Stimulated activated CD4-positive, alpha-beta T cell treated with anti-CD3 and anti-CD28 coated beads, TNF-alpha, amount 100 ng/mL, for 24 hours (primary cell): ENCODE measurements around the gene CFAP74.
"Not testable (repeated sequence)": the region's sequence is repeated elsewhere in the genome, so short reads cannot be mapped to it uniquely, and the experiment has no call there.

Experiments
- DNase-seq, 3 experiments: peaks; one replicate each; pipeline ENCODE4 v3.0.0-alpha.2; 2020; ENCODE audit warnings: low read depth in 3 of 3

The CFAP74 gene

GRCh38 chr1:1899266-1899966, 104.2 kb downstream of the CFAP74 start:
- no peak for DNase-seq

GRCh38 chr1:1898246-1898933, 105.2 kb downstream of the CFAP74 start:
- DNase-seq: no peak

GRCh38 chr1:1895456-1896336, 107.9 kb downstream of the CFAP74 start:
- no peak for DNase-seq

GRCh38 chr1:1895060-1895418, 108.5 kb downstream of the CFAP74 start:
- no peak for DNase-seq

GRCh38 chr1:1894354-1895059, 109.1 kb downstream of the CFAP74 start:
- no peak for DNase-seq

GRCh38 chr1:1893997-1894353, 109.6 kb downstream of the CFAP74 start:
- DNase-seq: no peak

- DNase-seq: no peak
Observed at GRCh38 chr1:1893291-1893985, 110.1 kb downstream of the CFAP74 start.

GRCh38 chr1:1892763-1893120, 110.8 kb downstream of the CFAP74 start:
- DNase-seq: no peak

GRCh38 chr1:1892079-1892762, 111.4 kb downstream of the CFAP74 start:
- DNase-seq: peak in 1 of 3 experiments; percentile 28

GRCh38 chr1:1891349-1892078, 112.1 kb downstream of the CFAP74 start:
- peak; percentile 50 to 76 (median 55) for DNase-seq

GRCh38 chr1:1890506-1891348, 112.9 kb downstream of the CFAP74 start, which contains the start of gene GNB1:
Gene GNB1, minus strand, starts transcription at chr1:1891087. Its CDS starts 65,634 bp downstream, at chr1:1825453.
- peak; percentile 71 to 82 (median 73) for DNase-seq

- DNase-seq: peak in 1 of 3 experiments; percentile 38
Observed at GRCh38 chr1:1889847-1890505, 113.6 kb downstream of the CFAP74 start.

- no peak for DNase-seq
Observed at GRCh38 chr1:1889090-1889750, 114.4 kb downstream of the CFAP74 start.

- not testable (repeated sequence) for DNase-seq
Observed at GRCh38 chr1:1883890-1884289, 119.7 kb downstream of the CFAP74 start.

- no peak for DNase-seq
Observed at GRCh38 chr1:1883092-1883873, 120.3 kb downstream of the CFAP74 start.

- DNase-seq: no peak
Observed at GRCh38 chr1:1881727-1882126, 121.9 kb downstream of the CFAP74 start.
